ENCODE measurements around the gene TSC2.

The TSC2 gene

GRCh38 chr16:2064368-2064945, 16.7 kb downstream of the TSC2 start:
- DNase-seq, result no peak

- DNase-seq, result no peak
Observed at GRCh38 chr16:2066139-2066538, 18.4 kb downstream of the TSC2 start.

GRCh38 chr16:2070576-2071453, 23.0 kb downstream of the TSC2 start:
- DNase-seq, result no peak

GRCh38 chr16:2071454-2072202, 23.8 kb downstream of the TSC2 start:
- no peak for DNase-seq

- DNase-seq, result no peak
Observed at GRCh38 chr16:2072926-2073325, 25.1 kb downstream of the TSC2 start.

- DNase-seq, result no peak
Observed at GRCh38 chr16:2074071-2074470, 26.3 kb downstream of the TSC2 start.

- DNase-seq, result no peak
Observed at GRCh38 chr16:2075631-2076030, 27.8 kb downstream of the TSC2 start.

GRCh38 chr16:2076072-2076865, 28.5 kb downstream of the TSC2 start:
- DNase-seq, result no peak

- DNase-seq, result no peak
Observed at GRCh38 chr16:2077016-2077415, 29.2 kb downstream of the TSC2 start.

- DNase-seq, result no peak
Observed at GRCh38 chr16:2077696-2078095, 29.9 kb downstream of the TSC2 start.

- no peak for DNase-seq
Observed at GRCh38 chr16:2078096-2078495, 30.3 kb downstream of the TSC2 start.

- DNase-seq, result no peak
Observed at GRCh38 chr16:2078691-2079090, 30.9 kb downstream of the TSC2 start.

GRCh38 chr16:2079311-2079800, 31.6 kb downstream of the TSC2 start:
- no peak for DNase-seq

GRCh38 chr16:2079991-2080390, 32.2 kb downstream of the TSC2 start:
- DNase-seq, result no peak

GRCh38 chr16:2081201-2082084, 33.7 kb downstream of the TSC2 start:
- peak; percentile 45 for DNase-seq

GRCh38 chr16:2082171-2082982, 34.6 kb downstream of the TSC2 start:
- DNase-seq, result peak; percentile 79

GRCh38 chr16:2082983-2083364, 35.2 kb downstream of the TSC2 start:
- no peak for DNase-seq

GRCh38 chr16:2083409-2083808, 35.6 kb downstream of the TSC2 start:
- no peak for DNase-seq

- no peak for DNase-seq
Observed at GRCh38 chr16:2083876-2084780, 36.3 kb downstream of the TSC2 start.
